Measurements from ENCODE around the gene SLC1A1. TPM values are rescaled to one million over a fixed set of nuclear protein-coding genes. Genes with fewer than 3 reads are reported as not detected.

The SLC1A1 gene
- total RNA-seq, 3 donors from 2014 or later = 3.4 to 13.1 (median 7.3) TPM

- intact Hi-C loops (cut with DNase I; ENCODE audit: low total_unique reads) = no loop called here
- TF ChIP-seq POLR2A (IDR thresholded peaks at IDR 0.05) (no peak), CTCF (IDR thresholded peaks at IDR 0.05) (no peak), POLR2AphosphoS5 (IDR thresholded peaks at IDR 0.05) (no peak)
- Histone ChIP-seq H3K36me3 (no peaks in the 10 kb centered on the region), H3K27ac (peak overlapping the region; percentile 58 to 64), H3K4me1 (peaks cover 0 to 7% of the 10 kb centered on the region in 2 donors), H3K27me3 (no peaks in the 10 kb centered on the region), H3K4me3 (peak overlapping the region; percentile 67 to 93 (median 83)), H3K9me3 (no peaks in the 10 kb centered on the region)
- no peak for DNase-seq (ENCODE audit: low spot score in 2 of 2)
Observed at GRCh38 chr9:4490705-4491625, 697 bp downstream of the SLC1A1 start.

- Histone ChIP-seq H3K27ac (no peak overlapping the region), H3K4me3 (peak overlapping the region; percentile 67 to 93 (median 83)), H3K27me3 (no peaks in the 10 kb centered on the region), H3K9me3 (no peaks in the 10 kb centered on the region), H3K36me3 (no peaks in the 10 kb centered on the region), H3K4me1 (peaks cover 0 to 7% of the 10 kb centered on the region in 2 donors)
- intact Hi-C loops (cut with DNase I; ENCODE audit: low total_unique reads) = no loop called here
- TF ChIP-seq CTCF (IDR thresholded peaks at IDR 0.05) = no peak
- TF ChIP-seq POLR2AphosphoS5 (IDR thresholded peaks at IDR 0.05) = no peak
- no peak for TF ChIP-seq POLR2A (IDR thresholded peaks at IDR 0.05)
- no peak for DNase-seq (ENCODE audit: low spot score in 2 of 2)
Observed at GRCh38 chr9:4491626-4491975, 1.3 kb downstream of the SLC1A1 start.

GRCh38 chr9:4494332-4494731 lies 4.1 kb downstream of the SLC1A1 start:
- H3K36me3 ChIP-seq = no peaks in the 10 kb centered on the region
- H3K27ac ChIP-seq = no peak overlapping the region
- TF ChIP-seq CTCF (IDR thresholded peaks at IDR 0.05) (no peak), POLR2AphosphoS5 (IDR thresholded peaks at IDR 0.05) (no peak), POLR2A (IDR thresholded peaks at IDR 0.05) (no peak)
- H3K9me3 ChIP-seq = no peaks in the 10 kb centered on the region
- DNase-seq (ENCODE audit: low spot score in 2 of 2) = no peak
- no peaks in the 10 kb centered on the region for H3K27me3 ChIP-seq
- intact Hi-C loops (cut with DNase I; ENCODE audit: low total_unique reads) = no loop called here
- H3K4me3 ChIP-seq = no peak overlapping the region
- H3K4me1 ChIP-seq = peaks cover 0 to 7% of the 10 kb centered on the region in 2 donors

- TF ChIP-seq POLR2A (IDR thresholded peaks at IDR 0.05) (no peak), CTCF (IDR thresholded peaks at IDR 0.05) (no peak), POLR2AphosphoS5 (IDR thresholded peaks at IDR 0.05) (no peak)
- Histone ChIP-seq H3K4me3 (no peak overlapping the region), H3K27ac (no peak overlapping the region), H3K4me1 (peaks cover 0 to 7% of the 10 kb centered on the region in 2 donors), H3K9me3 (no peaks in the 10 kb centered on the region), H3K36me3 (no peaks in the 10 kb centered on the region), H3K27me3 (no peaks in the 10 kb centered on the region)
- DNase-seq (ENCODE audit: low spot score in 2 of 2) = no peak
- intact Hi-C loops (cut with DNase I; ENCODE audit: low total_unique reads) = no loop called here
Observed at GRCh38 chr9:4494806-4495205, 4.5 kb downstream of the SLC1A1 start.

- Histone ChIP-seq H3K4me1 (peaks cover 0 to 7% of the 10 kb centered on the region in 2 donors), H3K27me3 (no peaks in the 10 kb centered on the region), H3K36me3 (no peaks in the 10 kb centered on the region), H3K9me3 (no peaks in the 10 kb centered on the region), H3K27ac (no peak overlapping the region), H3K4me3 (no peak overlapping the region)
- intact Hi-C loops (cut with DNase I; ENCODE audit: low total_unique reads) = no loop called here
- TF ChIP-seq POLR2AphosphoS5 (IDR thresholded peaks at IDR 0.05) (no peak), CTCF (IDR thresholded peaks at IDR 0.05) (no peak), POLR2A (IDR thresholded peaks at IDR 0.05) (no peak)
- DNase-seq (ENCODE audit: low spot score in 2 of 2) = no peak
Observed at GRCh38 chr9:4495537-4495936, 5.3 kb downstream of the SLC1A1 start.

All from breast epithelium (tissue), 4 donors.